GM21786 (cell line): ENCODE data around the gene RBM7.

ENCODE experiments used
- ATAC-seq: cut with Tn5 transposase; IDR thresholded peaks from one replicate; pipeline ENCODE4 v1.9.1; 2021; ENCODE audit not compliant: unreplicated experiment

RBM7 gene

DNA sequence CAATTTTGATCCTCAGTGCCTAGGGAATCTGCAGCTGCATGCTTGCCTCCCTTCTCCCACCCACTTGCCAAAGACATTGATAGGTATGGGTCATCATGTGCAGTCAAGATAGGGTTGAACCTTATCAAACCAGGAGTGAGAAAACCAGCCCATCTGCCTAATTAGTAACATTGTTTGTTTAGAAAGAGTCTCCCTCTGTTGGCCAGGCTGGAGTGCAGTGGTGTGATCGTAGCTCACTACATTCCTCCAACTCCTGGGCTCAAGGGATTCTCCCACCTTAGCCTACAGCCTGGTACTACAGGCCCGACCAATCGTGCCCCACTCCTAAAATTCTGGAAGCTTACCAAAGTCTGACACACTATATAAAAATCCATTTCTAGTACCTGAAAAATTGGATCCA is 4.7 kb upstream of the RBM7 start:
- ATAC-seq: no peak

DNA sequence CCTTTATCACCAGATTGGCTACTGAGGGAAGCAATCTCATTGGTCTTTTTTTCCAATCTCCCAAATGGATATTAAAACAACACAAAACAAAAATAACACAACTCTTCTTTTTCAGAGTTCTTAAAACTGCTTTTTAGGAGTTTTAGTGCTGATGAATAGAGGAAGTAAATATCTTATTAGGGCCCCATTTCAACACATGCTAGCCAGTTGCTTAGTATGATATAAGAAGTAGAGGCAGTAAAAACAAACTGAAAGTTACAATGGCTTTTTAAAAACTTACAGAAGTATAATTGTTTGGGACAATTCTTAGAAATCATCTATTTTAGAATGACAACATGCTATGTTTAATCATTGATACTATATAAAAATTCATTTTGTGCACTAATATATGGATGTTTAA is 3.5 kb upstream of the RBM7 start:
- ATAC-seq: no peak

DNA sequence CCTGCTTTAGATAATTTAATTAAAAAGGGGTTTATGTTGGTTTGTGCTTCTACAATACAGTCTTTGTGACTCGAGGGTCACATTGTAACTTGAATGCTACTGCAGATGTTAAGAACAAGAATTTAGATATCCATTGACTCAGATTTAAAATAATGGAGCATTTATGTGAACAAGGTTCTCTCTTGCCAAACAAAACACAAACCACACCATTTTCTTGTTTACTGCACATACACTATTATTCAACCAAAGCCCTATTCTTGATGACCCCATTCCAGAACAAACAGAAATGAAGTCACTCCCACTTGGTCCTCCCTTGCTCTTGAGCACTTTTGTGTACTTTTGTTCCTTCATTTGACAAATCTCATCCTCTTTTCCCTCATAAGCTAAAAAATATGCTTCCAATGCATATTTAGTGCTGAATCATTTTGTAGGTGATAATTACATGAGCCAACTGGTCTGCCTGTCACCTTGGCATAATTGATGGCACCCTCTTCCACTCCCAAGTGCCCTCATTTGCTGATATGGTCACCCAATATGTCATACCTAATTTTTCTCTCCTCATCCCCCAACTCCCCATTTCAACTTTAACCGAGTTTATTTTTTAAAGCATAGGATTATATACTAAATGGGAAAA is 3.0 kb upstream of the RBM7 start:
- ATAC-seq: no peak

GRCh38 chr11:114398303-114398920 is 2.1 kb upstream of the RBM7 start:
- no peak for ATAC-seq

GRCh38 chr11:114399490-114400215 is 813 bp upstream of the RBM7 start:
- ATAC-seq: peak; percentile 17

DNA sequence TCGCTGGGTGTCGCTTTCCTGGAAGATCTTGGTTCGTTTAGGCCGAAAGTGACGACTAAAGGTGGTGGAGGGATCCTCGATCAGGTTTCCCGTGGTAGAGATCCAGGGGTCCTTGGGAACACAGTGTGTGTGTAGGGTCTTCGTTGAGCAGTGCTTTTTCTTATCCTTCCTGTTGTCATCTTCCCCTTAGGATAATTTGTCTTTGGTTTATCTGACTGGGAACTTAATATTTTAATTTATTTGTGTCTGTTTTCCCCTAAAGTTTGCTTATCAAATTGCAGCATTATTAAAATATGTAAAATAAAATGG is 403 bp downstream of the RBM7 start:
- no peak for ATAC-seq

DNA sequence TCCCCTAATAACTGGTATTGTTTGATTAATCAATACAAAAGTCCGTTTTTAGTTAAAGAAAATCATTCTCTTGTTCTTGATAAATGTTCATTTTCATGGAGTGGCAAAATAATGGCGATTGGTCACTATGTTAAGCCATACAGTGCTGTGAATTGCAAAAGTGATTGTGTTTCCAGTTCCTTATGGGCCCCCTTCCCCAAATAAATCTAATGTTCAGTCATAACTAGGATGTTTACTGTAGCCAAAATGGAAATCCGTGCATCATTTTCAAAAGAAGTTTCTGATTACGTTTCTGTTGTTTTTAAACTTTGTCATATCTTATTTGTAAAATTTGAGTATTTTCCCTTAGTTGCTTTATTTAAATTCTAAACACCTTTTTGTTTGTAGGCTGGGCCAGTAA is 845 bp downstream of the RBM7 start:
- ATAC-seq: no peak

GRCh38 chr11:114412946-114413345 is 12.5 kb downstream of the RBM7 start:
- ATAC-seq: no peak

DNA sequence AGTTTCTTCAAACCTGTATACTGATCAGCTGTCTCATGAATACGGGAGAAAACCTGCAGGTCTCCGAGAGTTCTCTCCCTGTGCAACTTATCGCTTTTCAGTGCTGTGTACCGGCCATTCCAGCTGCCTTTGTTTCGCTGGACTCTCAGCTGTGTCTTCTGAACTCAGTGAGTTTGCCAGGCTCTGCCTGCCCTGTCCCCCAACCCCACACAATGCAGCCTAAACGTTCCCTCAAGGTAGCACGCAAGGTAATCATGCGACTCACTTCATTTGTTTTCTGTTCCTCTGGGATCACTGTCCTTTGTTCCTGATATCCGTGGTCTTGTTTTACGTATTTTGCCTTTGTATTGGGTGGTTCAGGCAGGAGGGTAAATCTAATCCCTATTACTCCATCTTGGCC is 13.5 kb downstream of the RBM7 start:
- ATAC-seq: no peak

- no peak for ATAC-seq
These were observed 16.0 kb downstream of the RBM7 start for GRCh38 chr11:114416441-114416961.

DNA sequence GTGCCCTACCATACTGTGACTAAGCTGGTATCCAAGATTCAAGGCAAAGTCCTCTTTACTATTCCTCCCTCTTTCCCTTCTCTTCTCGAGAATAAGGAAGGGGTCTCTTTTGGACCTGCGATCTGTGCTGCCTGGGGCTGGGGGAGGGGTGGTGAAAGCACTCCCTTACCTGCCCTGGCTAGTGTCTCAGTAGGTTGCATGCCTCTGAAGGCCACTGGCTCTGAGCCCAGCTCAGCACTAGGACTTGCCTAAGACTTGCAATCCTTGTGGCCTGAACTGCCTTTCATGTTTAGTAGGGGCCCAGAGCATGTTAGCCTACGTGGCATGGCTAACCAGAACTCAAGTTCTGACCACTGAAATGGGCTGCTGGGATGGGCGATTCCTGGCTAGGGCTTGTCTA is 25.8 kb downstream of the RBM7 start:
- no peak for ATAC-seq

DNA sequence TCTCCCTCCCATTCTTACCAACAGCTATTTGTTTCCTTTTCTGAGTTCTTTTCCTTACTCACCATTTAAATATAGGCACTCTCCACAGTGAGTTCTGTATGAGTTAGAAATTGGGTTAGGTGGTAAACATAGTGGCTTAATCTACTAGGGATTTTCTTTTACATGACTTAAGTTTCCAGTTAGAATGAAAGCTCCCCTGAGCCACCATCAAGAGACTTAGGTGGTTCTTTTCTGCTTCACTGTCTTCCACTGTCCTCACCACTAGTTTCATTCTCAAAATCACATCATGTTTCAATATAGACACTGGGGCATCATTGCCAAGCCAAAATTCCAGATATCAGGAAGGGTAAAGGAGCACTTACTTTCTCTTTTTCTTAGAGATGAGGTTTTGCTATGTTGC is 29.8 kb downstream of the RBM7 start:
- ATAC-seq: no peak

GRCh38 chr11:114432893-114433292 is 32.4 kb downstream of the RBM7 start:
- ATAC-seq: no peak

DNA sequence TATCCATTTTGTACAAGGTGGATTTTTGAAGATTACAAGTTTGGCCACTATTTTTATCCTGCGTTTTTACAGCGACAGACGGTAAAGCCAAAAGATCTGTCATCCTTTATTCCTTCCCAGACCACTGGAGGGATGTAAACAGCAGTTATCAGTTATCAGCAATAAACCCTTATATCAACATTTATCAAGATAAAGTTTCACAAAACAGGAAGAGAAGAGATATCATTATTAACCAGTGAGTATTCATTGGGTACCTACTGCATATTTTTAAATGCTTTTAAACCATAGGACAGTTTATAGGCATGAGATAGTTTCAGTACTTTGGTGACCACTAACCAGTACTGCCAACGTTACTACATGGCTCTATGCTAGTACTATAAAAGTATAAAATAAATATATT is 32.9 kb downstream of the RBM7 start:
- ATAC-seq: no peak

GRCh38 chr11:114438303-114438702 is 37.8 kb downstream of the RBM7 start:
- no peak for ATAC-seq

DNA sequence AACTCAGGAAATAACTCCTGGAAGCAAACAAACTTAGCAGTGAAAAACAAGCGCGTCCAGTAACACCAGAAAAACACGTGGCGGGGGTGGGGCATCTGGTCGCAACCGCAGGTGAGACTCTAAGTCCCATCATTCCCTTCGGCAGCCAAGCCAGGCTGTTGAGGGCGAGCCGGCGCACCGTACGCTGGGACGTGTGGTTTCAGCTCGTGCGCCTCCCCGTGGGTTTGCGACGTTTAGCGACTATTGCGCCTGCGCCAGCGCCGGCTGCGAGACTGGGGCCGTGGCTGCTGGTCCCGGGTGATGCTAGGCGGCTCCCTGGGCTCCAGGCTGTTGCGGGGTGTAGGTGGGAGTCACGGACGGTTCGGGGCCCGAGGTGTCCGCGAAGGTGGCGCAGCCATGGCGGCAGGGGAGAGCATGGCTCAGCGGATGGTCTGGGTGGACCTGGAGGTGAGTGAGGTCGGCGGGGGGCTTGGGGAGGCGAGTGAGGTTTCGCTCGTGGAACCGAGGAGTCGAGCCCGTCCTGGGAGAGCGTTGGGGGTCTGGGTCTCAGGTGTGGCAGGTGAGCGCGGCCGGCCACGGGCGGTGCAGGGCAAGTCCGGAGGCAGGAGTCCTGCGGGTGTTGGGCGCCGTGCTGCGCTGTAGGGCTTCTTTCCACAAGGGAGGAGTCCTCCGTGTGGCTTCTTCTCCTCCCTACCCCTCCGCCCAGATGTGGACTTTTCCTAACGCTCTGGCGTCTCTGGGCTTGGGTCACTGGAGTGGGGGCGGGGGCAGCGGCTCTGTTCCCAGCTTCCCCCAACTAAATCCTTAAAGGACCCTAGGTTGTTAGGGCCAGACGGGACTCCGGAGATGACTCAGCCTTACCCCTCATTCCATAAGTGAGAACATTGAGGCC is 39.0 kb downstream of the RBM7 start, which contains the start of gene REXO2:
REXO2 (plus strand) TSS at position 239 of the 892 bp plus-strand sequence; CDS start at position 301, 62 bp downstream.
- ATAC-seq: peak; percentile 97

- no peak for ATAC-seq
These were observed 39.8 kb downstream of the RBM7 start for GRCh38 chr11:114440121-114440860.

GRCh38 chr11:114440971-114441763 is 40.7 kb downstream of the RBM7 start:
- no peak for ATAC-seq

DNA sequence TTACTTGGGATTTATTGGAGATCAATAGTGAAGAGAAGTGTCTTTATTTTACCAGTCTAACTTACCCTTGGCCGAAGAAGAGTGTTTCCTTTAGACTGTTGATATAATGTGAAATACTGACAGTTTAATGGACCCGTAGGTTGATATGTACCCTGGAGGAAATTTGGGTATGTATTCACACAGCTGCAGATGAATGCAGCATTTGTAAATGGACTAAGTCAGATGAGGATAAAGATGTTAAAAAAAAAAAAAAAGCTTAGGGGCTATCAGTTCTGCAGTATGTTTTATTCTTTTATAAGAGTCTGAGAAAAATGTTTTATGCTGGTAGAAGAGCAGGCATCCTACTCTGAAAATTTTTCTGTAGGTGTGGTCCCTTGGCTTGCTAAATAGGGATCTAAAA is 41.5 kb downstream of the RBM7 start:
- ATAC-seq: no peak

- ATAC-seq: no peak
These were observed 42.1 kb downstream of the RBM7 start for GRCh38 chr11:114442536-114442935.
